ENCODE data around the gene SLC44A3. TPM values are rescaled to one million over a fixed set of nuclear protein-coding genes. Genes with fewer than 3 reads are reported as not detected.
A peak's percentile ranks its signal among the peaks of the same experiment; 100 is the strongest.

Gene SLC44A3
- total and polyA plus RNA-seq, 11 donors: 1.3 to 8.8 (median 5.8) TPM

GRCh38 chr1:94865360-94865759 is 45.2 kb downstream of the SLC44A3 start:
- intact Hi-C loops (cut with DNase I): loop anchor here in 1 of 10 donors (5.0 kb wide), 1 partner anchor 47 kb away; no protein-coding TSS in a partner anchor
- no peaks in the 10 kb centered on the region for H3K27me3 ChIP-seq
- H3K36me3 ChIP-seq: no peaks in the 10 kb centered on the region
- TF ChIP-seq POLR2A (IDR thresholded peaks at IDR 0.05): no peak
- TF ChIP-seq, protein P1, sequence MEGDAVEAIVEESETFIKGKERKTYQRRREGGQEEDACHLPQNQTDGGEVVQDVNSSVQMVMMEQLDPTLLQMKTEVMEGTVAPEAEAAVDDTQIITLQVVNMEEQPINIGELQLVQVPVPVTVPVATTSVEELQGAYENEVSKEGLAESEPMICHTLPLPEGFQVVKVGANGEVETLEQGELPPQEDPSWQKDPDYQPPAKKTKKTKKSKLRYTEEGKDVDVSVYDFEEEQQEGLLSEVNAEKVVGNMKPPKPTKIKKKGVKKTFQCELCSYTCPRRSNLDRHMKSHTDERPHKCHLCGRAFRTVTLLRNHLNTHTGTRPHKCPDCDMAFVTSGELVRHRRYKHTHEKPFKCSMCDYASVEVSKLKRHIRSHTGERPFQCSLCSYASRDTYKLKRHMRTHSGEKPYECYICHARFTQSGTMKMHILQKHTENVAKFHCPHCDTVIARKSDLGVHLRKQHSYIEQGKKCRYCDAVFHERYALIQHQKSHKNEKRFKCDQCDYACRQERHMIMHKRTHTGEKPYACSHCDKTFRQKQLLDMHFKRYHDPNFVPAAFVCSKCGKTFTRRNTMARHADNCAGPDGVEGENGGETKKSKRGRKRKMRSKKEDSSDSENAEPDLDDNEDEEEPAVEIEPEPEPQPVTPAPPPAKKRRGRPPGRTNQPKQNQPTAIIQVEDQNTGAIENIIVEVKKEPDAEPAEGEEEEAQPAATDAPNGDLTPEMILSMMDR (IDR thresholded peaks at IDR 0.05): no peak
- no peak overlapping the region for H3K4me3 ChIP-seq
- ATAC-seq: peak in 3 of 4 donors; percentile 17 to 31 (median 25)
- peak overlapping the region in 11 of 12 donors; percentile 48 to 89 (median 80) for H3K27ac ChIP-seq
- no peaks in the 10 kb centered on the region for H3K9me3 ChIP-seq
- H3K4me1 ChIP-seq: peaks cover 0 to 64% (median 31%) of the 10 kb centered on the region in 12 donors
- no peak for DNase-seq
- 54 to 74% (median 57%) methylated on average over 4 of the region's 4 CpGs for WGBS, 4 donors

GRCh38 chr1:94866164-94866807 is 46.1 kb downstream of the SLC44A3 start:
- TF ChIP-seq, protein P1 (IDR thresholded peaks at IDR 0.05): no peak
- DNase-seq (no peak), ATAC-seq (no peak)
- WGBS, 4 donors: 81 to 89% (median 83%) methylated on average over 4 of the region's 4 CpGs
- Histone ChIP-seq H3K27ac (peak overlapping the region in 10 of 12 donors; percentile 10 to 89 (median 77)), H3K36me3 (no peaks in the 10 kb centered on the region), H3K4me1 (peaks cover 0 to 55% (median 30%) of the 10 kb centered on the region in 12 donors), H3K4me3 (no peak overlapping the region), H3K27me3 (no peaks in the 10 kb centered on the region), H3K9me3 (no peaks in the 10 kb centered on the region)
- intact Hi-C loops (cut with DNase I): loop anchor here in 1 of 10 donors (5.0 kb wide), 1 partner anchor 46 kb away; no protein-coding TSS in a partner anchor

- Histone ChIP-seq H3K4me3 (no peak overlapping the region), H3K27ac (no peak overlapping the region), H3K4me1 (peaks cover 0 to 26% (median 9%) of the 10 kb centered on the region in 12 donors), H3K36me3 (no peaks in the 10 kb centered on the region), H3K27me3 (no peaks in the 10 kb centered on the region), H3K9me3 (no peaks in the 10 kb centered on the region)
- DNase-seq (no peak), ATAC-seq (no peak)
- 72 to 98% (median 93%) methylated on average over 2 of the region's 2 CpGs for WGBS, 4 donors
- TF ChIP-seq, protein P1 (IDR thresholded peaks at IDR 0.05): no peak
- TF ChIP-seq POLR2A (IDR thresholded peaks at IDR 0.05): no peak
- intact Hi-C loops (cut with DNase I): loop anchor here in 1 of 10 donors (5.0 kb wide), 1 partner anchor 41 kb away; no protein-coding TSS in a partner anchor
These were observed 50.9 kb downstream of the SLC44A3 start for GRCh38 chr1:94871031-94871430.

GRCh38 chr1:94872771-94873495 is 52.8 kb downstream of the SLC44A3 start:
- Histone ChIP-seq H3K9me3 (no peaks in the 10 kb centered on the region), H3K36me3 (no peaks in the 10 kb centered on the region), H3K4me1 (peaks cover 0 to 14% (median 8%) of the 10 kb centered on the region in 12 donors), H3K27me3 (no peaks in the 10 kb centered on the region), H3K27ac (peak overlapping the region in 4 of 12 donors; percentile 24 to 58 (median 50)), H3K4me3 (no peak overlapping the region)
- TF ChIP-seq POLR2A (IDR thresholded peaks at IDR 0.05): no peak
- TF ChIP-seq, protein P1 (IDR thresholded peaks at IDR 0.05): no peak
- DNase-seq (no peak), ATAC-seq (no peak)
- 64 to 66% (median 66%) methylated on average over 4 of the region's 4 CpGs for WGBS, 4 donors
- intact Hi-C loops (cut with DNase I): loop anchor here in 1 of 10 donors (5.0 kb wide), 1 partner anchor 39 kb away; no protein-coding TSS in a partner anchor

Data from heart left ventricle (tissue), 16 donors.